Fibroblast of pulmonary artery (primary cell): ENCODE results near the gene NXPH4.

Experiments used
- DNase-seq: peaks from one replicate; pipeline ENCODE4 v3.0.0-alpha.2; 2010; ENCODE audit warnings: low read depth
- H3K4me3 ChIP-seq: replicated peaks from 2 replicates; pipeline ENCODE4 v1.5.1; 2011; ENCODE audit warnings: low read depth, mild to moderate bottlenecking, control low read depth, low read length, moderate library complexity
- CTCF ChIP-seq: IDR thresholded peaks from 2 replicates; pipeline ENCODE4 v1.5.1; 2011; ENCODE audit warnings: mild to moderate bottlenecking, control low read depth, low read length, inconsistent platforms; ENCODE audit errors: missing control alignments

NXPH4 gene

GRCh38 chr12:57242691-57243454, 26.3 kb downstream of the NXPH4 start:
- peak; percentile 52 for DNase-seq
- peak overlapping the region; percentile 40 for H3K4me3 ChIP-seq
- TF ChIP-seq CTCF, result peak; percentile 60

GRCh38 chr12:57243521-57244311, 27.1 kb downstream of the NXPH4 start:
- peak; percentile 74 for DNase-seq
- TF ChIP-seq CTCF, result peak; percentile 77
- H3K4me3 ChIP-seq, result peak overlapping the region; percentile 40

- TF ChIP-seq CTCF, result no peak
- no peak overlapping the region for H3K4me3 ChIP-seq
- no peak for DNase-seq
These were observed 27.7 kb downstream of the NXPH4 start for GRCh38 chr12:57244312-57244696.

GRCh38 chr12:57247041-57247440, 30.4 kb downstream of the NXPH4 start:
- no peak for TF ChIP-seq CTCF
- no peak for DNase-seq
- H3K4me3 ChIP-seq, result no peak overlapping the region

- DNase-seq, result no peak
- no peak overlapping the region for H3K4me3 ChIP-seq
- TF ChIP-seq CTCF, result no peak
These were observed 32.5 kb downstream of the NXPH4 start for GRCh38 chr12:57248934-57249742.

GRCh38 chr12:57250541-57250940, 33.9 kb downstream of the NXPH4 start:
- TF ChIP-seq CTCF, result no peak
- no peak overlapping the region for H3K4me3 ChIP-seq
- no peak for DNase-seq
